HG03354 (cell line): ENCODE results near the gene CLDN3.

Experiments
- ATAC-seq: cut with Tn5 transposase; IDR thresholded peaks from one replicate; pipeline ENCODE4 v1.9.1; 2021; ENCODE audit warnings: mild to moderate bottlenecking; ENCODE audit not compliant: unreplicated experiment, poor library complexity, severe bottlenecking

The CLDN3 gene

GRCh38 chr7:73773700-73774517, 3.8 kb upstream of the CLDN3 start:
- ATAC-seq: no peak

- no peak for ATAC-seq
Observed at GRCh38 chr7:73770860-73771670, 995 bp upstream of the CLDN3 start.

- no peak for ATAC-seq
Observed at GRCh38 chr7:73769481-73770001, 529 bp downstream of the CLDN3 start.

- no peak for ATAC-seq
Observed at GRCh38 chr7:73768641-73769480, 1.2 kb downstream of the CLDN3 start.

- no peak for ATAC-seq
Observed at GRCh38 chr7:73766556-73767229, 3.4 kb downstream of the CLDN3 start.

- ATAC-seq: no peak
Observed at GRCh38 chr7:73762659-73762999, 7.4 kb downstream of the CLDN3 start.

GRCh38 chr7:73761854-73762658, 8.0 kb downstream of the CLDN3 start:
- no peak for ATAC-seq

GRCh38 chr7:73758581-73759138, 11.4 kb downstream of the CLDN3 start:
- ATAC-seq: no peak

GRCh38 chr7:73749931-73750776, 19.9 kb downstream of the CLDN3 start:
- no peak for ATAC-seq

GRCh38 chr7:73746378-73746777, 23.7 kb downstream of the CLDN3 start:
- no peak for ATAC-seq

GRCh38 chr7:73742753-73743641, 27.1 kb downstream of the CLDN3 start:
- no peak for ATAC-seq

GRCh38 chr7:73742338-73742752, 27.7 kb downstream of the CLDN3 start:
- no peak for ATAC-seq

GRCh38 chr7:73741600-73741999, 28.5 kb downstream of the CLDN3 start:
- no peak for ATAC-seq

- ATAC-seq: no peak
Observed at GRCh38 chr7:73740771-73741170, 29.3 kb downstream of the CLDN3 start.

- ATAC-seq: no peak
Observed at GRCh38 chr7:73740212-73740611, 29.9 kb downstream of the CLDN3 start.

GRCh38 chr7:73739387-73739767, 30.7 kb downstream of the CLDN3 start:
- peak; percentile 3 for ATAC-seq
